Measurements from ENCODE around the gene CCNJL. TPM values are rescaled to one million over a fixed set of nuclear protein-coding genes. Genes with fewer than 3 reads are reported as not detected.

CCNJL gene
- polyA plus RNA-seq, 1 donor (not counting 4 experiments of a cell fraction or from before 2014, with no cell fraction given): 1.6 TPM

GRCh38 chr5:160287378-160288051 is 24.8 kb downstream of the CCNJL start:
- no peaks in the 10 kb centered on the region for H3K36me3 ChIP-seq (ENCODE audit: control insufficient read depth in 2 of 2, extremely low read depth in 1 of 2, insufficient read depth in 2 of 2, low read length in 2 of 2)
- H3K4me1 ChIP-seq (ENCODE audit: control insufficient read depth, extremely low read depth, insufficient read depth, low read length): peaks cover 27% of the 10 kb centered on the region
- dilution Hi-C loops (cut with MboI; ENCODE audit: extremely low pct_ligation_motif_present, low sequenced_read_pairs): no loop called here
- H3K9me3 ChIP-seq (ENCODE audit: control insufficient read depth, low read depth, low read length): no peaks in the 10 kb centered on the region
- H3K9me1 ChIP-seq (ENCODE audit: control insufficient read depth, extremely low read depth, insufficient read depth, low read length): no peaks in the 10 kb centered on the region
- no peaks in the 10 kb centered on the region for H4K20me1 ChIP-seq (ENCODE audit: control insufficient read depth, extremely low read depth, insufficient read depth, low read length)
- no peak for DNase-seq (ENCODE audit: low read depth, low spot score)
- H3K79me2 ChIP-seq (ENCODE audit: control insufficient read depth, insufficient read depth, low read length): no peaks in the 10 kb centered on the region
- no peaks in the 10 kb centered on the region for H3K27me3 ChIP-seq (ENCODE audit: control insufficient read depth, extremely low read depth, insufficient read depth, low read length)
- no peak overlapping the region for H3K9ac ChIP-seq (ENCODE audit: control insufficient read depth, extremely low read depth, insufficient read depth, low read length)
- no peak overlapping the region for H3K4me3 ChIP-seq (ENCODE audit: control insufficient read depth in 2 of 3, extremely low read depth in 1 of 3, insufficient read depth in 2 of 3, low read depth in 1 of 3, low read length in 3 of 3)
- no peak overlapping the region for H2AFZ ChIP-seq (ENCODE audit: control insufficient read depth, low read length)
- no peak overlapping the region for H3K27ac ChIP-seq (ENCODE audit: control insufficient read depth, insufficient read depth, low read length)
- H3K4me2 ChIP-seq (ENCODE audit: control insufficient read depth, extremely low read depth, insufficient read depth, low read depth, low read length): no peak overlapping the region
- TF ChIP-seq EZH2 (IDR thresholded peaks at IDR 0.05; ENCODE audit: low read length) (no peak), CTCF (optimal IDR thresholded peaks at IDR 0.05 in 1 of 3, IDR thresholded peaks at IDR 0.05 in 1 of 3, conservative IDR thresholded peaks at IDR 0.05 in 1 of 3; ENCODE audit: extremely low read depth in 1 of 3, insufficient read depth in 2 of 3, low read length in 3 of 3) (no peak)
- no peak for FAIRE-seq

- H4K20me1 ChIP-seq (ENCODE audit: control insufficient read depth, extremely low read depth, insufficient read depth, low read length): no peaks in the 10 kb centered on the region
- no peak overlapping the region for H3K4me2 ChIP-seq (ENCODE audit: control insufficient read depth, extremely low read depth, insufficient read depth, low read depth, low read length)
- no peaks in the 10 kb centered on the region for H3K36me3 ChIP-seq (ENCODE audit: control insufficient read depth in 2 of 2, extremely low read depth in 1 of 2, insufficient read depth in 2 of 2, low read length in 2 of 2)
- no peaks in the 10 kb centered on the region for H3K79me2 ChIP-seq (ENCODE audit: control insufficient read depth, insufficient read depth, low read length)
- H3K27me3 ChIP-seq (ENCODE audit: control insufficient read depth, extremely low read depth, insufficient read depth, low read length): no peaks in the 10 kb centered on the region
- no peak for DNase-seq (ENCODE audit: low read depth, low spot score)
- H2AFZ ChIP-seq (ENCODE audit: control insufficient read depth, low read length): no peak overlapping the region
- no peak overlapping the region for H3K9ac ChIP-seq (ENCODE audit: control insufficient read depth, extremely low read depth, insufficient read depth, low read length)
- H3K9me3 ChIP-seq (ENCODE audit: control insufficient read depth, low read depth, low read length): no peaks in the 10 kb centered on the region
- peaks cover 27% of the 10 kb centered on the region for H3K4me1 ChIP-seq (ENCODE audit: control insufficient read depth, extremely low read depth, insufficient read depth, low read length)
- no peak overlapping the region for H3K4me3 ChIP-seq (ENCODE audit: control insufficient read depth in 2 of 3, extremely low read depth in 1 of 3, insufficient read depth in 2 of 3, low read depth in 1 of 3, low read length in 3 of 3)
- FAIRE-seq: no peak
- no peak overlapping the region for H3K27ac ChIP-seq (ENCODE audit: control insufficient read depth, insufficient read depth, low read length)
- dilution Hi-C loops (cut with MboI; ENCODE audit: extremely low pct_ligation_motif_present, low sequenced_read_pairs): no loop called here
- TF ChIP-seq CTCF (optimal IDR thresholded peaks at IDR 0.05 in 1 of 3, IDR thresholded peaks at IDR 0.05 in 1 of 3, conservative IDR thresholded peaks at IDR 0.05 in 1 of 3; ENCODE audit: extremely low read depth in 1 of 3, insufficient read depth in 2 of 3, low read length in 3 of 3): no peak
- TF ChIP-seq EZH2 (IDR thresholded peaks at IDR 0.05; ENCODE audit: low read length): no peak
- no peaks in the 10 kb centered on the region for H3K9me1 ChIP-seq (ENCODE audit: control insufficient read depth, extremely low read depth, insufficient read depth, low read length)
Measured at GRCh38 chr5:160286947-160287346, 25.4 kb downstream of the CCNJL start.

All from keratinocyte (primary cell).